A673 (cell line): ENCODE data around the gene UBE2U. TPM values are rescaled to one million over a fixed set of nuclear protein-coding genes. Genes with fewer than 3 reads are reported as not detected.

Source experiments
- Bru-seq: library from RNA; stranded (reverse); fragments of 400-500 nt; gene quantifications from one replicate; lab custom pipeline; 2021; lab: Mats Ljungman, UMichigan
- BruChase-seq, 2 experiments: library from RNA; stranded (reverse); fragments of 400-500 nt; gene quantifications; one replicate each; lab custom pipeline; 2021; lab: Mats Ljungman, UMichigan
- BruUV-seq: library from RNA; stranded (reverse); fragments of 400-500 nt; replicated peaks from 2 replicates; lab custom pipeline; 2021; lab: Mats Ljungman, UMichigan
- CTCF ChIA-PET: fragments of 300-600 bp; sonication (Branson Sonifier 250); formaldehyde crosslinking; loops from one replicate; lab custom pipeline; 2022; ENCODE audit warnings: antibody characterized with exemption; lab: Charles Lee
- POLR2A ChIA-PET: fragments of 300-600 bp; sonication (Branson Sonifier 250); formaldehyde crosslinking; loops from one replicate; lab custom pipeline; 2022; ENCODE audit warnings: antibody characterized with exemption; ENCODE audit not compliant: low non-redundant PET; lab: Charles Lee
- DNase-seq: peaks from one replicate; pipeline ENCODE4 v3.0.0-alpha.2; 2015; ENCODE audit warnings: low spot score
- H3K27ac ChIP-seq: fragments of 200-600 bp; sonication (generic); 2 replicates; pipeline ENCODE4 v1.5.1; 2016; ENCODE audit warnings: mixed run types, low read depth, mild to moderate bottlenecking, mixed read lengths, antibody characterized with exemption, low read length; ENCODE audit not compliant: poor library complexity, severe bottlenecking
- H3K27me3 ChIP-seq: fragments of 200-600 bp; sonication (generic); replicated peaks from 2 replicates; pipeline ENCODE4 v1.6.1; 2017; ENCODE audit warnings: mixed run types, low read depth, mild to moderate bottlenecking, mixed read lengths, antibody characterized with exemption, low read length; ENCODE audit not compliant: insufficient read depth, poor library complexity
- H3K36me3 ChIP-seq: fragments of 200-600 bp; sonication (generic); 2 replicates; pipeline ENCODE4 v1.6.1; 2016; ENCODE audit warnings: mixed run types, mild to moderate bottlenecking, mixed read lengths, antibody characterized with exemption, low read length; ENCODE audit not compliant: insufficient read depth, poor library complexity, severe bottlenecking
- H3K4me1 ChIP-seq: fragments of 200-600 bp; sonication (generic); 2 replicates; pipeline ENCODE4 v1.6.1; 2017; ENCODE audit warnings: mixed run types, mild to moderate bottlenecking, mixed read lengths, antibody characterized with exemption, low read length; ENCODE audit not compliant: insufficient read depth, poor library complexity, severe bottlenecking
- H3K4me3 ChIP-seq: fragments of 200-600 bp; sonication (generic); 2 replicates; pipeline ENCODE4 v1.5.1; 2016; ENCODE audit warnings: low read depth, mixed run types, mild to moderate bottlenecking, mixed read lengths, low read length; ENCODE audit not compliant: poor library complexity, severe bottlenecking
- H3K9me3 ChIP-seq: fragments of 200-600 bp; sonication (generic); 2 replicates; pipeline ENCODE4 v1.6.1; 2016; ENCODE audit warnings: mixed run types, low read depth, mild to moderate bottlenecking, mixed read lengths, antibody characterized with exemption, low read length; ENCODE audit not compliant: poor library complexity, severe bottlenecking
- CTCF ChIP-seq: fragments of 300-800, 200-600 bp; sonication (generic); conservative IDR thresholded peaks from 2 replicates; pipeline ENCODE4 v1.5.1; 2017; ENCODE audit warnings: low read depth, mild to moderate bottlenecking, antibody characterized with exemption, low read length, moderate library complexity, mixed read lengths
- EZH2 ChIP-seq: fragments of 200-600 bp; sonication (generic); IDR thresholded peaks from 2 replicates; pipeline ENCODE4 v1.6.1; 2017; ENCODE audit warnings: borderline replicate concordance, low read depth, mild to moderate bottlenecking, mixed read lengths, antibody characterized with exemption, low read length; ENCODE audit not compliant: poor library complexity, severe bottlenecking
- intact Hi-C: fragments of 100-400 bp; cut with micrococcal nuclease; formaldehyde crosslinking; loops from one replicate; pipeline ENCODE4 v1.10.0; 2022; ENCODE audit not compliant: unreplicated experiment
- long read RNA-seq: library from polyadenylated mRNA; stranded (forward); transcript quantifications from one replicate; pipeline ENCODE4 v2.0.0, GENCODE V29; 2022
- total RNA-seq: library from RNA; stranded (reverse); gene quantifications from 2 replicates; pipeline ENCODE4 v1.2.3, GENCODE V29; 2021

UBE2U gene
- total RNA-seq: not detected in 2 replicates
- Bru-seq, nascent RNA: percentile 16 among the genes with signal in this experiment
- percentile 9 among the genes with signal in this experiment for BruChase-seq, experiment 1, labeled RNA remaining after a 2-hour chase
- percentile 16 among the genes with signal in this experiment for BruChase-seq, experiment 2, labeled RNA remaining after a 6-hour chase
- long read RNA-seq: 0 reads

- Histone ChIP-seq H3K4me3 (no peak within 1 kb of the TSS), H3K36me3 (no peaks in the 10 kb centered on the region), H3K27me3 (no peaks in the 10 kb centered on the region), H3K27ac (no peak within 1 kb of the TSS), H3K9me3 (no peaks in the 10 kb centered on the region), H3K4me1 (no peaks in the 10 kb centered on the region)
- no peak for TF ChIP-seq EZH2
- no peak for TF ChIP-seq CTCF
- POLR2A ChIA-PET: no interaction called here
- intact Hi-C loops: no loop called here
- DNase-seq: no peak
- BruUV-seq: no TSS peak
- CTCF ChIA-PET: no interaction called here
Measured at GRCh38 chr1:64203420-64203819, at the start of gene UBE2U. TSS of gene UBE2U (plus strand) at chr1:64203623. CDS start at chr1:64204051, 428 bp downstream.

- no peaks in the 10 kb centered on the region for H3K4me1 ChIP-seq
- H3K36me3 ChIP-seq: no peaks in the 10 kb centered on the region
- no peak overlapping the region for H3K4me3 ChIP-seq
- no peaks in the 10 kb centered on the region for H3K27me3 ChIP-seq
- H3K27ac ChIP-seq: no peak overlapping the region
- DNase-seq: no peak
- POLR2A ChIA-PET: no interaction called here
- TF ChIP-seq CTCF: no peak
- no peak for TF ChIP-seq EZH2
- intact Hi-C loops: no loop called here
- BruUV-seq: no TSS peak
- no peaks in the 10 kb centered on the region for H3K9me3 ChIP-seq
- CTCF ChIA-PET: interaction anchor here (1.2 kb wide), 1 partner anchor 18 kb away, joined by 3 read pairs; no protein-coding TSS in a partner anchor
Measured at GRCh38 chr1:64155278-64155677, 48.1 kb upstream of the UBE2U start.

GRCh38 chr1:64161357-64161941 lies 42.0 kb upstream of the UBE2U start:
- Histone ChIP-seq H3K4me1 (no peaks in the 10 kb centered on the region), H3K9me3 (no peaks in the 10 kb centered on the region), H3K4me3 (no peak overlapping the region), H3K27me3 (no peaks in the 10 kb centered on the region), H3K36me3 (no peaks in the 10 kb centered on the region), H3K27ac (no peak overlapping the region)
- no peak for DNase-seq
- intact Hi-C loops: no loop called here
- ChIA-PET CTCF (no interaction called here), POLR2A (no interaction called here)
- no TSS peak for BruUV-seq
- no peak for TF ChIP-seq CTCF
